Measurements from ENCODE around the gene SEC62.

SEC62 gene

GRCh38 chr3:170000051-170000450 is 33.4 kb downstream of the SEC62 start:
- TF ChIP-seq CTCF (conservative IDR thresholded peaks at IDR 0.05; ENCODE audit: low read depth, low read length), result no peak
- H3K27me3 ChIP-seq (ENCODE audit: insufficient read depth, low read depth), result no peaks in the 10 kb centered on the region
- H2AFZ ChIP-seq (ENCODE audit: low read depth), result no peak overlapping the region
- H3K36me3 ChIP-seq (ENCODE audit: insufficient read depth), result no peaks in the 10 kb centered on the region
- H3K79me2 ChIP-seq (ENCODE audit: insufficient read depth, low read depth), result no peaks in the 10 kb centered on the region
- H3K4me2 ChIP-seq, result no peak overlapping the region
- H3K9ac ChIP-seq, result no peak overlapping the region
- H3K4me1 ChIP-seq (ENCODE audit: low read depth, poor library complexity, severe bottlenecking), result peaks cover 19% of the 10 kb centered on the region
- no peaks in the 10 kb centered on the region for H4K20me1 ChIP-seq (ENCODE audit: insufficient read depth)
- no peak overlapping the region for H3K4me3 ChIP-seq (IDR thresholded peaks at IDR 0.05; ENCODE audit: insufficient read depth, low read depth, low read length)
- H3K27ac ChIP-seq, result no peak overlapping the region

- Histone ChIP-seq H3K27me3 (ENCODE audit: insufficient read depth, low read depth) (no peaks in the 10 kb centered on the region), H3K79me2 (ENCODE audit: insufficient read depth, low read depth) (no peaks in the 10 kb centered on the region), H4K20me1 (ENCODE audit: insufficient read depth) (no peaks in the 10 kb centered on the region), H3K4me2 (no peak overlapping the region), H3K4me1 (ENCODE audit: low read depth, poor library complexity, severe bottlenecking) (peaks cover 19% of the 10 kb centered on the region), H3K9ac (no peak overlapping the region), H3K36me3 (ENCODE audit: insufficient read depth) (no peaks in the 10 kb centered on the region), H2AFZ (ENCODE audit: low read depth) (no peak overlapping the region), H3K4me3 (IDR thresholded peaks at IDR 0.05; ENCODE audit: insufficient read depth, low read depth, low read length) (no peak overlapping the region), H3K27ac (no peak overlapping the region)
- TF ChIP-seq CTCF (conservative IDR thresholded peaks at IDR 0.05; ENCODE audit: low read depth, low read length), result no peak
Observed at GRCh38 chr3:170002231-170002630, 35.6 kb downstream of the SEC62 start.

GRCh38 chr3:170002879-170003278 is 36.3 kb downstream of the SEC62 start:
- no peaks in the 10 kb centered on the region for H3K79me2 ChIP-seq (ENCODE audit: insufficient read depth, low read depth)
- no peak overlapping the region for H2AFZ ChIP-seq (ENCODE audit: low read depth)
- no peak overlapping the region for H3K4me2 ChIP-seq
- no peaks in the 10 kb centered on the region for H3K27me3 ChIP-seq (ENCODE audit: insufficient read depth, low read depth)
- no peaks in the 10 kb centered on the region for H3K36me3 ChIP-seq (ENCODE audit: insufficient read depth)
- no peak for TF ChIP-seq CTCF (conservative IDR thresholded peaks at IDR 0.05; ENCODE audit: low read depth, low read length)
- peaks cover 14% of the 10 kb centered on the region for H3K4me1 ChIP-seq (ENCODE audit: low read depth, poor library complexity, severe bottlenecking)
- H4K20me1 ChIP-seq (ENCODE audit: insufficient read depth), result no peaks in the 10 kb centered on the region
- no peak overlapping the region for H3K27ac ChIP-seq
- H3K9ac ChIP-seq, result no peak overlapping the region
- H3K4me3 ChIP-seq (IDR thresholded peaks at IDR 0.05; ENCODE audit: insufficient read depth, low read depth, low read length), result no peak overlapping the region

- Histone ChIP-seq H3K27ac (no peak overlapping the region), H3K4me1 (ENCODE audit: low read depth, poor library complexity, severe bottlenecking) (peaks cover 4% of the 10 kb centered on the region), H2AFZ (ENCODE audit: low read depth) (no peak overlapping the region), H3K4me2 (no peak overlapping the region), H3K79me2 (ENCODE audit: insufficient read depth, low read depth) (no peaks in the 10 kb centered on the region), H4K20me1 (ENCODE audit: insufficient read depth) (no peaks in the 10 kb centered on the region), H3K4me3 (IDR thresholded peaks at IDR 0.05; ENCODE audit: insufficient read depth, low read depth, low read length) (no peak overlapping the region), H3K36me3 (ENCODE audit: insufficient read depth) (no peaks in the 10 kb centered on the region), H3K27me3 (ENCODE audit: insufficient read depth, low read depth) (no peaks in the 10 kb centered on the region), H3K9ac (no peak overlapping the region)
- no peak for TF ChIP-seq CTCF (conservative IDR thresholded peaks at IDR 0.05; ENCODE audit: low read depth, low read length)
Observed at GRCh38 chr3:170003881-170004356, 37.3 kb downstream of the SEC62 start.
